Mucosa of descending colon (tissue), 3 donors: ENCODE data around the gene KLHL6. TPM values are rescaled to one million over a fixed set of nuclear protein-coding genes. Genes with fewer than 3 reads are reported as not detected.

Experiments used
- ATAC-seq: fragments of 200-7000 bp; cut with Tn5 transposase; one replicate; pipeline ENCODE4 v1.9.1; 2020; ENCODE audit warnings: mild to moderate bottlenecking, moderate library complexity
- DNase-seq, 3 donors: peaks; one replicate each; pipeline ENCODE4 v3.0.0-alpha.2; 2020
- H3K36me3 ChIP-seq: fragments of 200-600 bp; one replicate; pipeline ENCODE4 v1.8.0; 2021; ENCODE audit warnings: low read depth, mild to moderate bottlenecking
- H3K4me1 ChIP-seq: fragments of 200-600 bp; one replicate; pipeline ENCODE4 v1.8.0; 2021; ENCODE audit warnings: low read depth, mild to moderate bottlenecking
- H3K4me3 ChIP-seq: fragments of 200-600 bp; one replicate; pipeline ENCODE4 v1.8.0; 2021; ENCODE audit warnings: mild to moderate bottlenecking
- H3K9me3 ChIP-seq: fragments of 200-600 bp; one replicate; pipeline ENCODE4 v1.8.0; 2021; ENCODE audit warnings: mild to moderate bottlenecking
- CTCF ChIP-seq: fragments of 200-600 bp; IDR thresholded peaks from one replicate; pipeline ENCODE4 v1.8.0; 2022; ENCODE audit warnings: antibody characterized with exemption, mild to moderate bottlenecking
- intact Hi-C, 2 donors: fragments of 100-400 bp; cut with DNase I in 1 of 2; cut with micrococcal nuclease in 1 of 2; formaldehyde crosslinking; loops; one replicate each; pipeline versions ENCODE4 v1.11.0 to v1.11.1; 2022; cut with DNase I, micrococcal nuclease
- total RNA-seq, 3 donors: library from RNA; stranded (reverse); fragmentation: NEBNext Ultra II Directional in 2 of 3; extraction: Animal tissue kit (Norgen Biotek cat#: 25700) in 2 of 3; gene quantifications; one replicate each; pipeline versions ENCODE4 v1.2.1 to v1.2.4, GENCODE V29; 2021 to 2023
- donor health status: DM: no; HTN: no; CAD: no; lungs with moderate emphysema.
- donor health status: DM: no; HTN: no; CAD: no.
- donor health status: DM: no; HTN: yes; CAD: no.

Gene KLHL6
- total RNA-seq, 3 donors from 2014 or later: 1.9 to 3.0 (median 1.9) TPM

- Histone ChIP-seq H3K9me3 (no peaks in the 10 kb centered on the region), H3K4me3 (no peak overlapping the region), H3K36me3 (no peaks in the 10 kb centered on the region), H3K4me1 (no peaks in the 10 kb centered on the region)
- TF ChIP-seq CTCF: no peak
- intact Hi-C loops: no loop called here
- no peak for ATAC-seq
- no peak for DNase-seq
Measured at GRCh38 chr3:183538486-183538885, 17.0 kb downstream of the KLHL6 start.

- H3K36me3 ChIP-seq: no peaks in the 10 kb centered on the region
- no peaks in the 10 kb centered on the region for H3K4me1 ChIP-seq
- no peak for TF ChIP-seq CTCF
- ATAC-seq (peak; percentile 23), DNase-seq (no peak)
- intact Hi-C loops: no loop called here
- no peak overlapping the region for H3K4me3 ChIP-seq
- no peaks in the 10 kb centered on the region for H3K9me3 ChIP-seq
Measured at GRCh38 chr3:183537295-183537730, 18.2 kb downstream of the KLHL6 start.

GRCh38 chr3:183536238-183536880, 19.1 kb downstream of the KLHL6 start:
- H3K4me1 ChIP-seq: no peaks in the 10 kb centered on the region
- no peak for TF ChIP-seq CTCF
- DNase-seq: no peak
- intact Hi-C loops: no loop called here
- H3K4me3 ChIP-seq: no peak overlapping the region
- no peaks in the 10 kb centered on the region for H3K36me3 ChIP-seq
- no peaks in the 10 kb centered on the region for H3K9me3 ChIP-seq
- ATAC-seq: peak; percentile 66

DNA sequence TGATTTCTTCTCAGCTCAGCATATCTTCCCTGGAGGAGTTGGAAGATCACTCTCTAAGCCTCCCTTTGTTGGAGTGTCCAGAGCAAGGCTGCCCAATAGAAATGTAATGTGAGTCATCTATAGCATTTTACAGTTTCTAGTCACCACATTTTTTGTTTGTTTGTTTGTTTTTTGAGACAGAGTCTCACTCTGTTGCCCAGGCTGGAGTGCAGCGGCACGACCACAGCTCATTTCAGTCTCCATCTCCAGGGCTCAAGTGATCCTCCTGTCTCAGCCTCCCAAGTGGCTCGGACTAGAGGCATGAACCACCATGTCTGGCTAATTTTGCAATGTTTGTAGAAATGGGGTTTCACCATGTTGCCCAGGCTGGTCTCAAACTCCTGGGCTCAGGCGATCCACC, 21.3 kb downstream of the KLHL6 start:
- Histone ChIP-seq H3K36me3 (no peaks in the 10 kb centered on the region), H3K9me3 (no peaks in the 10 kb centered on the region), H3K4me3 (no peak overlapping the region), H3K4me1 (no peaks in the 10 kb centered on the region)
- DNase-seq (no peak), ATAC-seq (no peak)
- no peak for TF ChIP-seq CTCF
- intact Hi-C loops: no loop called here

DNA sequence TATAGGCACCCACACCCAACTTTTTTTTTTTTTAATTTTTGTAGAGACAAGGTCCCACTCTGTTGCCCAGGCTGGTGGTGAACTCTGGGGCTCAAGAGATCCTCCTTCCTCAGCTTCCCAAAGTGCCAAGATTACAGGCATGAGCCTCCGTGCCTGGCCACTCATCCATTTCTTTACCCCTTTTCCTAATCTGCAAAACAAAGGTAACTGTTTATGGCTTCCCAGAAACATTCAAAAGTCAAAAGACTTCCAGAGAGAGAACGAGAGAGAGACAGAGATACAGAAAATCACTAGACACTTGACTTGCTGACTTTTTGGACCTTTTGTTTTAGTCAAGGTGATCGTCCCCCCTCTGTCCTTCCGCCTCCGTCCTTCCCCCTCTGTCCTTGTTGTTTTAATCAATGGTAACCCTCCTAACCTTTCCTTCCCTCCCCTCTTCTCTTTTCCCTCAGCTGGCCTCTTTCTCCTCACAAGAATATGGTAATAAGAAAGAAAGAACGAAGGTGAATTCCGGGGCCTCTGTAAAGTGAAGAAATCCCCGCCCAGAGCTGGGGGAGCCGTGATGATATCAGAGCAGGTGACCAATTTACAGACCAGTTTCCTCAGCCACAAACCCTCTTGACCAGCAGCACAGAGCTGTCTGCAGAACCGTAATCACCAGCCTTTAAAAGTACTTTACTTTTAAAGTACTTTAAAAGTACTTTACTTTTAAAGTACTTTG, 21.9 kb downstream of the KLHL6 start:
- peak; percentile 27 for ATAC-seq
- H3K4me1 ChIP-seq: no peaks in the 10 kb centered on the region
- intact Hi-C loops: no loop called here
- no peak for DNase-seq
- TF ChIP-seq CTCF: no peak
- no peaks in the 10 kb centered on the region for H3K36me3 ChIP-seq
- H3K4me3 ChIP-seq: no peak overlapping the region
- no peaks in the 10 kb centered on the region for H3K9me3 ChIP-seq
